Transverse colon (tissue), 4 donors: ENCODE measurements around the gene TMTC3. TPM values are rescaled to one million over a fixed set of nuclear protein-coding genes. Genes with fewer than 3 reads are reported as not detected.

ENCODE experiments used
- total RNA-seq, 4 donors: library from RNA; depleted of rRNA; stranded (reverse); fragments of >200 nt; gene quantifications; one replicate each; pipeline ENCODE4 v1.1.0, GENCODE V29; 2016

The TMTC3 gene
- total RNA-seq, 4 donors from 2014 or later = 2.2 to 15.9 (median 10.0) TPM

Other genes starting within 250 kb of the TMTC3 start
- gene C12orf50, start 112.9 kb upstream of the TMTC3 start, total RNA-seq = not detected
- gene CEP290, start 219 bp upstream of the TMTC3 start, total RNA-seq = 10 to 100 TPM; 15.1 to 44.9 (median 18.8) TPM